Muscle layer of colon (tissue), 2 donors: ENCODE measurements around the gene NFIL3.

Experiments
- H3K27ac ChIP-seq: one replicate; pipeline ENCODE4 v1.7.0; 2013; ENCODE audit warnings: low read depth, mild to moderate bottlenecking, low read length, moderate library complexity
- H3K27me3 ChIP-seq, 2 donors: one replicate each; pipeline ENCODE4 v1.7.0; 2013; ENCODE audit warnings: low read length in 2 of 2, mild to moderate bottlenecking in 2 of 2; ENCODE audit not compliant: insufficient read depth in 2 of 2, control insufficient read depth in 1 of 2
- H3K36me3 ChIP-seq: one replicate; pipeline ENCODE4 v1.7.0; 2013; ENCODE audit warnings: mild to moderate bottlenecking, low read length; ENCODE audit not compliant: insufficient read depth
- H3K4me1 ChIP-seq: one replicate; pipeline ENCODE4 v1.7.0; 2013; ENCODE audit warnings: mild to moderate bottlenecking, low read length; ENCODE audit not compliant: insufficient read depth
- H3K4me3 ChIP-seq, 2 donors: one replicate each; pipeline ENCODE4 v1.7.0; 2013; ENCODE audit warnings: low read length in 2 of 2, low read depth in 1 of 2, mild to moderate bottlenecking in 1 of 2, moderate library complexity in 1 of 2
- H3K9ac ChIP-seq: one replicate; pipeline ENCODE4 v1.7.0; 2013; ENCODE audit warnings: low read length
- H3K9me3 ChIP-seq: one replicate; pipeline ENCODE4 v1.7.0; 2013; ENCODE audit warnings: mild to moderate bottlenecking, low read length
- donor health status: abdominal sarcoma.
- donor health status: Adenocarcinoma of cecum.

Gene NFIL3

DNA sequence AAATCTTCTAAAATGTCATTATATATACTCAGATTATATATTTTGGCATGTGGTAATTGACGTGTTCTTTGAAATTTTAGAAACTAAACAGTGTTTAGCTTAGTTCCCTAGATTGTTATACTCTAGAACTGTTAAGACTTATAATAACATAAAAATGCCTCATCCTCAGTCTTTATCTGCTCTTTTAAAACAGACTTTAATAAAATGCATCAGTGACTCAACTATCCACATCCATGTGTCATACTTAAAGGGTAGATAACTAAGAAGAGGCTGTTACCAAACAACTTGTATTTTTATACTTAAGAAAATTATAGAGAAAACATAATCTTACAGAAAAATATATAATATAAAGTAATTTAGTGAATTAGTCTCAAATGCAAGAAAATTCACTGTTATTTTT, 15.2 kb downstream of the NFIL3 start:
- H3K4me1 ChIP-seq, result peaks cover 4% of the 10 kb centered on the region
- H3K36me3 ChIP-seq, result peaks cover 24% of the 10 kb centered on the region
- H3K9ac ChIP-seq, result no peak overlapping the region
- no peak overlapping the region for H3K27ac ChIP-seq
- no peaks in the 10 kb centered on the region for H3K27me3 ChIP-seq
- no peak overlapping the region for H3K4me3 ChIP-seq
- H3K9me3 ChIP-seq, result no peaks in the 10 kb centered on the region

DNA sequence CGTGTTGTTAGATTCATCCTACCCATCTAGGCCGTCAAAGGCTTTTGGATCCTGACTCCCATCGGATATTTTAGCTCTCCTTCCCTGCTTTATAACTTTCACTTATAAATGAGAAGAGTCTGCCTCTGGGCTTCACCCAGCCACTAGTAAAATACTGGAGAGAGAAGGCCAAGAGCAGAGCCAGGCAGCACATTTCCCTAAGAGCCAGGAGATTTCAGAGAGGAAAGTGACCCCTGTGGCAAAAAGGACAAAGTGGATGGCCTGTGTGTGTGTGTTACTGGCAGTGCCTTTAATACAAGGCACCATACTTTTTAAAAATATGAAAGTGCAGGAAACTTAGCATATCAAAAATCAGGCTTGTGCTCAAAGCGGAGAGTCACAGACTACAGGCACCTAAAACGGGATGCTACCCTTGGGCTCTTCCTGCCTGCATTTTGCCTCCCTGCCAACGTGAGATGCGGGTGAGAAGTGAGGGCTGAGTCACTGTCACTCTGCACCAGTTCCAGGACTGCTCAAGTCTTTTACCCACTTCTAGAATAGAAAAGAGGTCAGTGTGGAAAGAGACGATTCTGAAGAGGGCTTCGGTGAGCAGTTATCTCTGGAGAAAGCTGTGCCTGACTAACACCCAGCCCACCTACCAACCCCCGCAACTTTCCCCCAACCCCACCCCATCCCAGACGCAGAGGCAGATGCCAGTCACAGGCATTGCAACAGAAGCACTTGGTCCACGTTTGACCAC, 15.9 kb downstream of the NFIL3 start:
- H3K4me1 ChIP-seq, result peaks cover 4% of the 10 kb centered on the region
- no peaks in the 10 kb centered on the region for H3K27me3 ChIP-seq
- no peak overlapping the region for H3K4me3 ChIP-seq
- H3K9ac ChIP-seq, result no peak overlapping the region
- H3K27ac ChIP-seq, result no peak overlapping the region
- H3K9me3 ChIP-seq, result no peaks in the 10 kb centered on the region
- H3K36me3 ChIP-seq, result peaks cover 24% of the 10 kb centered on the region

DNA sequence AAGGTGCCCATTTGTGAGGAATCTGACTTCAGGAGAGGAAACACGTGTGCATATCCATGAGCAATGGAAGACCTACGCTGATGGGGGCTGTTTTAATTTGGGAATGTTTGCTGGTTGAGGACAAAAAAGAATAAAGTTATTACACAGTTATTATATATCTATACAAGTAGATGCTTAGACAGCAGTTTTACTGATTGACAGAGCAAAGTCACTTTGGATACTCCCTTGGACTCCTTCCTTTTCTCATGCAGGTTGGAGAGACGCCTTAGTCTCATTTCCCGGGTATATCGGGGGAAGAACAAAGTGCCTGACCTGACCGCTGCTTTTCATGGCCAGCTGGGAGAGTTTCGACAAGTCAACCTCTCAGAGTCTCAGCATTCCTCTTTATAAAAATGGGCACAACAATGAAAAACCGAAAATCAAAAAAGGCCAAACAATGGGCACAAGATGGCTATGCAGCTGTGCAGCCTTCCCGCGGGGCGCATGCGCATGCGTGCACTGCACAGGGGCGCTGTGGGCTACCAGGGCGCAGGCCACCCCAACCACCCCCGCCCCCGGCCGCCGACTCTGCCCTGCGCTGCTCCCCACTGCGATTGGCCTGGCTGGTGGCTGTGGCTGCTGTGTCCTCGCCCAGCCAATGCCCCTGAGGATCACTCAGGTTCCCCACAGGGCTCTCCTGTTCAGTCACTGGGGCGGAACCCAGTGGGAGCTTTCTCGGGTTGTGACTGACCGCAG, 18.1 kb downstream of the NFIL3 start:
- Histone ChIP-seq H3K4me1 (no peaks in the 10 kb centered on the region), H3K36me3 (peaks cover 22% of the 10 kb centered on the region), H3K27ac (no peak overlapping the region), H3K9me3 (no peaks in the 10 kb centered on the region), H3K27me3 (no peaks in the 10 kb centered on the region), H3K9ac (no peak overlapping the region), H3K4me3 (no peak overlapping the region)

DNA sequence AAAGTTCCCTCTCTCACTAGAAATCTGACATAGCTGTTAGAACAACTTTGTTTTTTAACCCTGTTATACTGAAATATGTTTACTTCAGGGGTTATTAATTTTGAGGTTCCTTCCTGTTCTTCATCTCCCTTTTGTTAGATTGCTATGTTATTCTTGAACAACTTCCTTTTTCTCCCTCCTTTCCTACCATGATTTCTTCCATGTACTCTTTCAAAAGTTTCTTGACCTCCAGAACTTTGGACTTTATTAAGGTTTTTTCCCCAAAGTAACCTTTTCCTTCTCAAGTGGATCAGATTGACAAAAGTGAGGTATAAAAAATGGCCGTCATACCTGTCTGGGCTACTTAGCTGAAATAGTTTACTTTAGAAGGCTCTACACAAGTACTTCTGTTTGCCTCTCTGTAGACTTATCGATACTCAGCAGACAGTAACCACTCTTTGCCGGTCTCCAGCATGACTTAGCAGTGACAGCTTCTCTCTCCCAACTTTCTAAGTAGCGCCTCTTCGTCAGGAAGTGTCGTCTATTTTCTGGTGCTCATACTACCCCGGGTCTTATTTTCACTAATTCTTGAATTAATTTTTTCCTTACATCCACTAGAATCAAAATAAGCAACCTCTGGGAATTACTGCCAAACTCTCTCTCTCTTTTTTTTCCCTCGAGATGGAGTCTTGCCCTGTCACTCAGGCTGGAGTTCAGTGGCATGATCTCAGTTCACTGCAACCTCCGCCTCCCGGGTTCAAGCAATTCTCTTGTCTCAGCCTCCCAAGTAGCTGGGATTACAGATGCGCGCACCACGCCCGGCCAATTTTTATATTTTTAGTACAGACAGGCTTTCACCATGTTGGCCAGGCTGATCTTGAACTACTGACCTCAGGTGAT, 19.7 kb downstream of the NFIL3 start:
- Histone ChIP-seq H3K27ac (no peak overlapping the region), H3K4me1 (no peaks in the 10 kb centered on the region), H3K9ac (no peak overlapping the region), H3K9me3 (no peaks in the 10 kb centered on the region), H3K4me3 (no peak overlapping the region), H3K36me3 (peaks cover 6% of the 10 kb centered on the region), H3K27me3 (no peaks in the 10 kb centered on the region)

DNA sequence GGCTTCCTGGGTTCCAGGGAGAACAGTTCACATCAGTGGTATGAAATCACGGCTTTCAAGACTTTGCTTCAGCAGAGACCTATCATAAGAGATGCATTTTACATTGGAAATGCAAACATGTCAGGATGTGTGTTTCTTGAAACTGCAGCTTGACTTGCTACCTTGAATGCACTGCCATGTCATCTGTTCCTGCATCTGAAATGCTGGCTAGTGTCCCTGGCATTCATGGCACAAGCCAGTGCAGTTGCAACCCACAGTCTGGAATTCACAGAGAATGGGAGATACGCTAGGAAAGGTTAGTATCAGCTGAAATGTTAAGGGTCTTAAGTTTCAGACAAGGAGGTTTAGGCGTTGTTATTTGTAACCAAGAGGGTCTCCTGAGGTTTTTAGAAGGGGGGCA, 24.7 kb downstream of the NFIL3 start:
- Histone ChIP-seq H3K4me1 (no peaks in the 10 kb centered on the region), H3K9ac (no peak overlapping the region), H3K4me3 (no peak overlapping the region), H3K9me3 (no peaks in the 10 kb centered on the region), H3K27ac (no peak overlapping the region), H3K27me3 (no peaks in the 10 kb centered on the region), H3K36me3 (no peaks in the 10 kb centered on the region)

DNA sequence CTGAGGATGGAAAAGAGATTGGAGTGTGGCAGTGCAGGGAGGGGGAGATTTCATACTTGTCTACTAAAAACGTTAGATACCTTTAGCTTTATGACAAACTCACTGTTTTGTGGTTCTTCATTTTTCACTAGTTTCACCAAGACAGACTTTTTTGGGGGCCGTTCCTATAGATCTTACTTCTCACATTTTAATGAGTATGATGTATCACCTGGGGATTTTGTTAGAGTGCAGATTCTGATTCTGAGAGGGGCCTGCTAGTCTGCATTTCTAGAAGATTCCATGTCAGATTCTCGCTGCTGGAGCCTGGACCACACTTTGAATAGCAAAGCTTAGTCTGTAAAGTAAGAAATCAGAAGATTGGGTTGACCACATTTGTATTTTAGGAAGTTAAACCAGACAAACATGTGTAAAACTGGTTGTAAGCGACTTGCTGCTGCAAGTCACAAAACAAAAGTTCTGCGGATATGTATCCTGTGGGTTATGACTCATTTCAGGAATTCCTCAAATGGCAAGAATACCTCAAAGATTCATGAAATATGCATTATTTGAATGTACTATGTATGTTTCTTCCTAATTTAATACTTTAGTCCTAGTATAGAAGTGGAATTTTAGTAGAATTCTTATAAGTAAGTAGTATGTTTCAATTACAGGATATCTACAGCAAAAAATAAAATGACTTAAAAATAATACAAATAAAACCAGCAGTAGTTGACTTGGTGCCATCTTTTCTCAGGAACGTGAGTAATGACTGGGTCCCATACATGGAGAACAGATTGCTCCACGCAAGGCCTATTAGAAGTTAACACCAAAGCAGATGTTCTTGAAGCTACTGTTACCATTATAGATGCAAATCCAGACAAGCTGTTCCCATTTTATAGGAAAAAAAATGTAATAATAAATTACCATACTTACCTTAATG, 27.8 kb downstream of the NFIL3 start:
- Histone ChIP-seq H3K9ac (no peak overlapping the region), H3K4me1 (no peaks in the 10 kb centered on the region), H3K27me3 (no peaks in the 10 kb centered on the region), H3K4me3 (no peak overlapping the region), H3K36me3 (no peaks in the 10 kb centered on the region), H3K27ac (no peak overlapping the region), H3K9me3 (no peaks in the 10 kb centered on the region)

DNA sequence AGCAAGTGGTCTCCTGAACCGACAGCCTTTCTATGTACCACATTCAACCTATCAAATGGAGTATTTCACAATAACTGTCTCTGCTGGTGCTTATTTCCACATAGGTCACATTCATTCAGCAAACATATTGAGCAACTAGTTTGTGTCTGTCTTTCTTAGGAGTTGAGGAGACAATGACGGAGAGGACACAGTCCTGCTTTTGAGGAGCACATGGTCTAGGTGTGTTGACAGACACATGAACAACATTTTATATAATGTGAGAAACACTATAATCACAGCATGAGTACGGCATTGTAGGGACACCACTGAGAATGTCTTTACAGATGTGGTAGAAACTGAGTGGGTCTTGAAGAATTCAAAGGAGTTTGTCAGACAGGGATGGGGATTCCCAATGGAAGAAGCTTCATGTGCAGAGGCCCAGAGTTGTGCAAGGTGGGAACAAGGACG, 28.5 kb downstream of the NFIL3 start:
- no peak overlapping the region for H3K4me3 ChIP-seq
- H3K36me3 ChIP-seq, result no peaks in the 10 kb centered on the region
- H3K27me3 ChIP-seq, result no peaks in the 10 kb centered on the region
- H3K4me1 ChIP-seq, result no peaks in the 10 kb centered on the region
- H3K9me3 ChIP-seq, result no peaks in the 10 kb centered on the region
- no peak overlapping the region for H3K9ac ChIP-seq
- H3K27ac ChIP-seq, result no peak overlapping the region

DNA sequence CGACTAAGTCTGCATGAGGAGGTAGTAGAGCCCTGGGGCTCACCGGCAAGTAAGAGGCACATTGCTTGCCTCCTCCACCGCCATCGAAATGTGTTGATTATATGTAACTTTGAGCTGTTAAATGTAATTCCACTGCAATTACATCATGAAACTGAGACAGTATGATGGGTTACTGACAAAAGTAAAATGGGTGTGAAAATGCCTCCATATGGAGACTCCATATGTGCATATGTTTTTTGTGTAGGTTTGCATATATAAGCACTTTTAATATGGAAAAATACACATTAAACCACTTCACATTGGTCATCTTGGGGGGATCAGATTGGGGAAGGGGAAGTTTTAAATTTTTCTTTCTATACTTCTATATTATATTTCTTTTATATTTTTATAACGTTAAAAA, 29.8 kb downstream of the NFIL3 start:
- Histone ChIP-seq H3K4me3 (no peak overlapping the region), H3K9me3 (no peaks in the 10 kb centered on the region), H3K9ac (no peak overlapping the region), H3K27me3 (no peaks in the 10 kb centered on the region), H3K27ac (no peak overlapping the region), H3K4me1 (no peaks in the 10 kb centered on the region), H3K36me3 (no peaks in the 10 kb centered on the region)

DNA sequence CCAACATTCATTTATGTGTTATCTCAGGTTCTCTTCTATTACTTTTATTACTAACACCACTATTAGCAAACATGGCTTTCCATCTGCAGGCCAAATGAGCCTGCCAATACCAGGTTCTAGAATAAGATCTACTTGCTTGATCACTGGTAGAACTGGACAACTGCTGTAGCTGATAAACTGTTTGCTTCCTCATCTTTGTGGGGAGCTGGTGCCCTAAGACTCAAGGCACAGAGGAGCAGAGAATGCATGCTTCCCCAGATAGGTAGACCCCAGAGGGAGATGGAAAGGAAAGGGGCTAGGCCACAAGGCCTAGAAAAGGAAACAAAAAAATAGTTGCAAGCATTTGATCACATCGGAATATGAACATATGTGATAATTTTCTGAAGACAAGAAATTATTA, 31.2 kb downstream of the NFIL3 start:
- no peaks in the 10 kb centered on the region for H3K27me3 ChIP-seq
- no peaks in the 10 kb centered on the region for H3K4me1 ChIP-seq
- no peak overlapping the region for H3K9ac ChIP-seq

DNA sequence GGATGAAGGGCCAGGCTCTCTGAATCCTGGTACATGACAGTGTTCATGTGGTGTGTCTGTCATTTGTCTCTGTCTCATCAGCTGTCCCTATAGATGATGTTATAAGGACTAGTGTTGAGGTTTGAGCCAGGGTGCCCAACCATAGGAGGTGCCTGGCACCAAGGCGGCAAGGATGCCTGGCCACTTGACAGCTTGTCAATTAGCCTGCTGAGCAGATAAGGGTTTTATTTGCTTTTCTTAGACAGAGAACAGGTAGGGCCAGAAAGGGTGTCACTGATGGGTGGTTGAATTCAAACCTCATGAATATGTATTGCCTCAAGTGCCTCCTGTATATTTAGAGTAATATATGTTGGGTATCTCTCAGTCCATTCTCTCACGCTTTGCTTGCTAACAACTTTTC, 31.8 kb downstream of the NFIL3 start:
- no peaks in the 10 kb centered on the region for H3K27me3 ChIP-seq
- no peak overlapping the region for H3K9ac ChIP-seq
- H3K9me3 ChIP-seq, result no peaks in the 10 kb centered on the region
- no peaks in the 10 kb centered on the region for H3K36me3 ChIP-seq
- no peaks in the 10 kb centered on the region for H3K4me1 ChIP-seq
- no peak overlapping the region for H3K27ac ChIP-seq
- no peak overlapping the region for H3K4me3 ChIP-seq

More for the DNA sequence above, 31.2 kb downstream of the NFIL3 start:
- Histone ChIP-seq H3K9me3 (no peaks in the 10 kb centered on the region), H3K36me3 (no peaks in the 10 kb centered on the region), H3K4me3 (no peak overlapping the region), H3K27ac (no peak overlapping the region)
